Suprapubic skin (tissue), 4 donors: ENCODE results near the gene TMEM72.

Experiments used
- EP300 ChIP-seq: sonication (generic); formaldehyde crosslinking; IDR thresholded peaks from one replicate; pipeline ENCODE4 v1.6.1; 2017; ENCODE audit warnings: antibody characterized with exemption
- POLR2A ChIP-seq, 2 donors: fragments of 450-650 bp; IDR thresholded peaks; one replicate each; pipeline ENCODE4 v1.6.1; 2017; ENCODE audit warnings: antibody characterized with exemption in 2 of 2, mild to moderate bottlenecking in 2 of 2, moderate library complexity in 2 of 2
- POLR2AphosphoS5 ChIP-seq, 3 donors: sonication (generic); formaldehyde crosslinking; IDR thresholded peaks; one replicate each; pipeline ENCODE4 v1.6.1; 2017; ENCODE audit warnings: antibody characterized with exemption in 3 of 3
- TF ChIP-seq, protein P1 (sequence below), 2 donors: fragments of 200-600 bp in 1 of 2; fragments of 450-650 bp in 1 of 2; sonication (generic) in 1 of 2; IDR thresholded peaks; one replicate each; pipeline ENCODE4 v1.5.1; 2016 to 2019; ENCODE audit warnings: antibody characterized with exemption in 2 of 2, mild to moderate bottlenecking in 1 of 2, moderate library complexity in 1 of 2

DNA sequence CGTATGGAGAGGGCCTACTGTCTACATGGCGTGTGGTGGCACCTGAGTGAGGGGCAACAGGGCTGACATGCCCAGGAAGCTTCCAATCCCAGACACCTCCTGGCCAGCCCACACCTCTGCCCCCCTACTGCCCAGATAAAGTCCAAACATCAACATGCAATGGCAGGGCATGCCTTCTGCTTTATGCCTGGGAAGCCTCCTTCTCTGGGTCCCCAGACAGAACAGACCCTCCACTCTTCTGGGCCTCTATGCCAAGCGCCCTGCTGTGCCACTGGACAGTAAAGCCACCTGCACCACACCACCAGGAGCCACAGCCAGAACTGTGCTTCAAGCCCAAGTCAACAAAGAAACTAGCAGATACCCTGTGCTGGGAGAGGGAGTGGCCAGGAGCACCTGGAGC, 12.5 kb downstream of the TMEM72 start:
- TF ChIP-seq, protein P1, sequence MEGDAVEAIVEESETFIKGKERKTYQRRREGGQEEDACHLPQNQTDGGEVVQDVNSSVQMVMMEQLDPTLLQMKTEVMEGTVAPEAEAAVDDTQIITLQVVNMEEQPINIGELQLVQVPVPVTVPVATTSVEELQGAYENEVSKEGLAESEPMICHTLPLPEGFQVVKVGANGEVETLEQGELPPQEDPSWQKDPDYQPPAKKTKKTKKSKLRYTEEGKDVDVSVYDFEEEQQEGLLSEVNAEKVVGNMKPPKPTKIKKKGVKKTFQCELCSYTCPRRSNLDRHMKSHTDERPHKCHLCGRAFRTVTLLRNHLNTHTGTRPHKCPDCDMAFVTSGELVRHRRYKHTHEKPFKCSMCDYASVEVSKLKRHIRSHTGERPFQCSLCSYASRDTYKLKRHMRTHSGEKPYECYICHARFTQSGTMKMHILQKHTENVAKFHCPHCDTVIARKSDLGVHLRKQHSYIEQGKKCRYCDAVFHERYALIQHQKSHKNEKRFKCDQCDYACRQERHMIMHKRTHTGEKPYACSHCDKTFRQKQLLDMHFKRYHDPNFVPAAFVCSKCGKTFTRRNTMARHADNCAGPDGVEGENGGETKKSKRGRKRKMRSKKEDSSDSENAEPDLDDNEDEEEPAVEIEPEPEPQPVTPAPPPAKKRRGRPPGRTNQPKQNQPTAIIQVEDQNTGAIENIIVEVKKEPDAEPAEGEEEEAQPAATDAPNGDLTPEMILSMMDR (IDR thresholded peaks at IDR 0.05): no peak
- TF ChIP-seq EP300 (no peak), POLR2A (IDR thresholded peaks at IDR 0.05) (no peak), POLR2AphosphoS5 (IDR thresholded peaks at IDR 0.05) (no peak)
